ENCODE data around the gene GSTP1. TPM values are rescaled to one million over a fixed set of nuclear protein-coding genes. Genes with fewer than 3 reads are reported as not detected.

Gene GSTP1
- total RNA-seq, 2 experiments from 2014 or later: 398 to 403 TPM

DNA sequence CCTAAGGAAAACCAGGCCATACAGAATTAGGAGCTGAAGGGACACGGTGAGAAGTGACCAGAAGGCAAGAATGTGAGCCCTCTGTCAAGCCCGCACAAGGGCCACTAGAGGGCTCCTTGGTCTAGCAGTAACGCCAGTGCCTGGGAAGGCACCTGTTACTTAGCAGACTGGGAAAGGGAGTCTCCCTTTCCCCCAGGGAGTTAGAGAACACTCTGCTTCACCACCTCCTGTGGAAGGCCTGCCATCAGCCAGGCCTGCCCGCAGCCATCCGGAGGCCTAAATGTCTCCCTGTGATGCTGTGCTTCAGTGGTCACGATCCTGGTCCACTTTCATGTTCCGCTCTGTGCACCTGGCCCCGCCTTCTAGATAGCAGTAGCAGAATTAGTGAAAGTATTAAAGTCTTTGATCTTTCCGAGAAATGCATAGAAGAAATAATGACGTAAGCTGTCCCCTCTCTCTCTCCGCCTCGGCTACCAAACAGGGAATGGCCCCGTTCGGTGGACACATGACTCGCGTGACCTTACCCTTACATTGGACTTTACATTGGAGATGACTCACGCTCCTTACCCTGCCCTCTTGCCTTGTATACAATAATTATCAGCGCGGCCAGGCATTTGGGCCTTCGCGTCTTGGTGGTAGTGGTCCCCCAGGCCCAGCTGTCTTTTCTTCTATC is 10.7 kb upstream of the GSTP1 start:
- Mint-ChIP-seq H3K27me3 (ENCODE audit: low read depth) (peaks cover 8% of the 10 kb centered on the region), H3K36me3 (ENCODE audit: low read depth) (no peaks in the 10 kb centered on the region), H3K27ac (no peak overlapping the region), H3K9me3 (no peaks in the 10 kb centered on the region), H3K4me3 (no peak overlapping the region), H3K4me1 (ENCODE audit: low read depth) (no peaks in the 10 kb centered on the region)
- DNase-seq: peak; percentile 59
- intact Hi-C loops (cut with micrococcal nuclease): no loop called here
- CTCF ChIA-PET: interaction anchor here (0.6 to 2.0 kb wide), 6 partner anchors 10 to 87 kb away, joined by 3 to 10 read pairs (median 4); no protein-coding TSS in a partner anchor

DNA sequence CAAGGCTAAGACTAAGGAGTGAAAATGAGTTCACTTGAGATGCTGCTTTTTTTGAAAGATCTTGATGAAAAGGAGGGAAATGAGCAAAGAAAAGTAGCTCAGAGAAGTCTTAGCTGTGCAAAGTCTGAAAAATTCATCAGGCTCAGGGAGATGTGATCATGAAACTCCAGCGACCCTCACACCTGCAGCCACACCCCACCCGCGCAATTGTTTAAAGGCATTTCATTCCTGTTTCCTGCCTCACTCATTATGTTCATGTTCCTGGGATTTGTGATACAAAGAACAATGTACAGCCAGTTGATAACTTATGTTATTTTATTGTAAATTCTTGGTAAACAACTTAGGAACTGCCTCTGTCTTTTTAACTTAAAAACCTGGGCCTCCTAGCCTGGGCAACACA is 8.7 kb upstream of the GSTP1 start:
- Mint-ChIP-seq H3K4me3 (no peak overlapping the region), H3K4me1 (ENCODE audit: low read depth) (peaks cover 10% of the 10 kb centered on the region), H3K27ac (no peak overlapping the region), H3K9me3 (no peaks in the 10 kb centered on the region), H3K36me3 (ENCODE audit: low read depth) (no peaks in the 10 kb centered on the region), H3K27me3 (ENCODE audit: low read depth) (peaks cover 11% of the 10 kb centered on the region)
- no peak for DNase-seq
- CTCF ChIA-PET: interaction anchor here (0.6 to 2.0 kb wide), 3 partner anchors 8 to 523 kb away, joined by 3 to 5 read pairs (median 4); no protein-coding TSS in a partner anchor
- intact Hi-C loops (cut with micrococcal nuclease): no loop called here

DNA sequence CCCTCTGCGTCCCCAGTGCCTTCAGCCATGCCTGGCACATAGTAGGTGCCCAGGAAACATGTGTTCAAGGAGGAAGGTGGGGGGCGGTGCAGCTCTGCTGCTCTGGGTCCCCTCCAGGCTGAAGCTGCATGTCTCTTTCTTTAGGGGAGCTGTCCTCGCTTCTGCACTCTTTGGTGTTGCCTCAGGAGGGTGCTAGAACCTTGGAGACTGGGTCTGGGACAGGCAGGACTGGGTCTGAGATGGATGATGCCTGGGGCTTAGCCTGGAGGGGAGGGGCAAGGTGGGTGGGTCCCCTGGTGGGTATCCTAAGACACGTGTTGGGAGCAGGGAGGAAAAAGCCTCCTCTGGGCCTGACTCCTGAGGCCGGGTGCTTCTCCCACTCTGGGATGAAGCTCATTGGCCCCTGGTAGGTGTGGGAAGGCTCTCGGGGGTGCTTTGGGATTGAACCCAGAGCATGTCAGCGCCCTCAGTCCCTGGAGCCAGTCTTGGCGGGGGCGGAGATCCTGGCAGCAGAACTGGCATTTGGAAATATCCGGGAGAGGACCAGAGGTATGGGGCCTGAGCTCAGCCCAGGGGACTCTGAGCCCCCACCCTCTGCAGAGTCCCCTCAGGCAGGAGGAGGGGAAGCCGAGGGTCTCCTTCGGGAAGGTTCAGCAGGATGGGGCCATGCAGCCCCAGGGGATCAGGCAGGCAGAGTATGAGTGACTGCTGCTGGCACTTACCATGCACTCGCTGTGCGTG is 6.7 kb upstream of the GSTP1 start:
- peaks cover 12% of the 10 kb centered on the region for H3K4me1 Mint-ChIP-seq (ENCODE audit: low read depth)
- intact Hi-C loops (cut with micrococcal nuclease): loop anchor here (1.0 kb wide), 1 partner anchor 37 kb away; no protein-coding TSS in a partner anchor
- H3K27me3 Mint-ChIP-seq (ENCODE audit: low read depth): peaks cover 6% of the 10 kb centered on the region
- peak; percentile 25 for DNase-seq
- no peaks in the 10 kb centered on the region for H3K36me3 Mint-ChIP-seq (ENCODE audit: low read depth)
- H3K4me3 Mint-ChIP-seq: no peak overlapping the region
- no peaks in the 10 kb centered on the region for H3K9me3 Mint-ChIP-seq
- H3K27ac Mint-ChIP-seq: no peak overlapping the region
- CTCF ChIA-PET: interaction anchor here (0.8 kb wide), 1 partner anchor 294 kb away, joined by 3 read pairs; no protein-coding TSS in a partner anchor

DNA sequence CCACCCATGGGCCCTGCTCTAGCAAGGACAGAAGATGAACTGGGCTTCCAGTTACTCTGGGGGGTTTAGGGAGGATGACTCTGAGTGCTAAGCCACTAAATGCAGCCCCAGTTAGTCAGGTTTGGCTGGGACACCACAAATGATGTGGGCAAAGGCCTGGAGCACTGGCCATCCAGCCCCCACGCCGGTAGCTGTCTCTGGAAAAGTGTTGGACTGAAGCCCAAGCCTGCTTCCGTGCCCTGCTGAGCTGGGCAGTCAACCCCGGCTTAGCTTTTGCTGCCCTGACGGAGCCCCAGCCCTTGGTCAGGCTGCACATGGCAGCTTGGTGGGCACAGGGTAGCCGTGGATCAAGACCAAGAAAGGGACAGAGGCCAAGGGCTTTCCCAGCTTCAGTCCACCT is 5.7 kb upstream of the GSTP1 start:
- intact Hi-C loops (cut with micrococcal nuclease): no loop called here
- CTCF ChIA-PET: no interaction called here
- Mint-ChIP-seq H3K4me3 (no peak overlapping the region), H3K27ac (no peak overlapping the region), H3K4me1 (ENCODE audit: low read depth) (peaks cover 22% of the 10 kb centered on the region), H3K27me3 (ENCODE audit: low read depth) (peaks cover 6% of the 10 kb centered on the region), H3K36me3 (ENCODE audit: low read depth) (no peaks in the 10 kb centered on the region), H3K9me3 (no peaks in the 10 kb centered on the region)
- DNase-seq: no peak

DNA sequence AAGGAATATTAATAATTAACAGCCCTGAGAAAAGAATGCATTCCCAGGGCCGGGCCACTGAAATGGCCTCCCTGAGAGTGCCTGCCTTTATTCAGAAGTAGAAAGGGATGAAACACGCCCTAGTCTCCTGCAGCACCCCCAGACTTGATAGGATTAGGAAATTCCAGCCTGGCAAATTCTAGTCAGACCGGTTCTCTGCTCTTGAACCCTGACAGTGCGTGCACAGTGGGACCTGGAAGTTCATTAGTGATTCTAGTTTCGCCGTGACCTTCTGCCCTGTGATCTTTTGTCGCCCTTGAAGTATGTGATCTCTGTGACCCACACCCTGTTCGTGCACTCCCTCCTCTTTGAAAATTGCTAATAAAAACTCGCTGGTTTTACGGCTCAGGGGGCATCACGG is 2.1 kb upstream of the GSTP1 start:
- Mint-ChIP-seq H3K4me3 (no peak overlapping the region), H3K27me3 (ENCODE audit: low read depth) (peaks cover 3% of the 10 kb centered on the region), H3K27ac (no peak overlapping the region), H3K36me3 (ENCODE audit: low read depth) (peaks cover 16% of the 10 kb centered on the region), H3K4me1 (ENCODE audit: low read depth) (peaks cover 43% of the 10 kb centered on the region), H3K9me3 (no peaks in the 10 kb centered on the region)
- no peak for DNase-seq
- CTCF ChIA-PET: no interaction called here
- intact Hi-C loops (cut with micrococcal nuclease): loop anchor here (5.0 kb wide), 2 partner anchors 76 to 229 kb away; partner anchors contain the start of gene POLD4

DNA sequence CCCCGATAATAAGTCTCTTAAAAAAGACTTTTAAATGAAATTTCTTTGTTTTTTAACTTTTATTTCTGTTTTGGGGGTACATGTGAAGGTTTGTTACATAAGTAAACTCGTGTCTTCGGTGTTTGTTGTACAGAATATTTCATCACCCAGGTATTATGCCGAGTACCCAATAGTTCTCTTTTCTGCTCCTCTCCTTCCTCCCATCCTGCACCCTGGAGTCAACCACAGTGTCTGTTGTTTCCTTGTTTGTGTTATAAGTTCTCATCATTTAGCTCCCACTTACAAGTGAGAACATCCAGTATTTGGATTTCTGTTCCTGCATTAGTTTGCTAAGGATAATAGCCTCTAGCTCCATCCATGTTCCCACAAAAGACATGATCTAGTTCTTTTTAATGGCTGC is 1.6 kb upstream of the GSTP1 start:
- peaks cover 46% of the 10 kb centered on the region for H3K4me1 Mint-ChIP-seq (ENCODE audit: low read depth)

DNA sequence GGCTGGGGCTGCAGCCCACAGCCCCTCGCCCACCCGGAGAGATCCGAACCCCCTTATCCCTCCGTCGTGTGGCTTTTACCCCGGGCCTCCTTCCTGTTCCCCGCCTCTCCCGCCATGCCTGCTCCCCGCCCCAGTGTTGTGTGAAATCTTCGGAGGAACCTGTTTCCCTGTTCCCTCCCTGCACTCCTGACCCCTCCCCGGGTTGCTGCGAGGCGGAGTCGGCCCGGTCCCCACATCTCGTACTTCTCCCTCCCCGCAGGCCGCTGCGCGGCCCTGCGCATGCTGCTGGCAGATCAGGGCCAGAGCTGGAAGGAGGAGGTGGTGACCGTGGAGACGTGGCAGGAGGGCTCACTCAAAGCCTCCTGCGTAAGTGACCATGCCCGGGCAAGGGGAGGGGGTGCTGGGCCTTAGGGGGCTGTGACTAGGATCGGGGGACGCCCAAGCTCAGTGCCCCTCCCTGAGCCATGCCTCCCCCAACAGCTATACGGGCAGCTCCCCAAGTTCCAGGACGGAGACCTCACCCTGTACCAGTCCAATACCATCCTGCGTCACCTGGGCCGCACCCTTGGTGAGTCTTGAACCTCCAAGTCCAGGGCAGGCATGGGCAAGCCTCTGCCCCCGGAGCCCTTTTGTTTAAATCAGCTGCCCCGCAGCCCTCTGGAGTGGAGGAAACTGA is 731 bp downstream of the GSTP1 start:
- peak; percentile 58 for DNase-seq
- Mint-ChIP-seq H3K4me3 (peak overlapping the region; percentile 79), H3K27me3 (ENCODE audit: low read depth) (peaks cover 1% of the 10 kb centered on the region), H3K27ac (peak overlapping the region; percentile 72), H3K36me3 (ENCODE audit: low read depth) (peaks cover 26% of the 10 kb centered on the region), H3K9me3 (peaks cover 6% of the 10 kb centered on the region), H3K4me1 (ENCODE audit: low read depth) (peaks cover 43% of the 10 kb centered on the region)
- CTCF ChIA-PET: interaction anchor here (0.7 to 2.4 kb wide), 4 partner anchors 29 to 231 kb away, joined by 3 to 8 read pairs (median 3); partner anchors contain the start of gene POLD4
- intact Hi-C loops (cut with micrococcal nuclease): loop anchor here (5.0 kb wide), 2 partner anchors 73 to 232 kb away; partner anchors contain the start of gene POLD4

More for the DNA sequence above, 1.6 kb upstream of the GSTP1 start:
- H3K4me3 Mint-ChIP-seq: peak overlapping the region; percentile 73
- peaks cover 3% of the 10 kb centered on the region for H3K27me3 Mint-ChIP-seq (ENCODE audit: low read depth)
- intact Hi-C loops (cut with micrococcal nuclease): loop anchor here (2.0 to 5.0 kb wide), 4 partner anchors 33 to 230 kb away; partner anchors contain the start of genes CDK2AP2 and POLD4
- H3K27ac Mint-ChIP-seq: no peak overlapping the region
- DNase-seq: no peak
- peaks cover 3% of the 10 kb centered on the region for H3K9me3 Mint-ChIP-seq
- CTCF ChIA-PET: interaction anchor here (1.0 to 1.3 kb wide), 4 partner anchors 8 to 226 kb away, joined by 3 to 5 read pairs (median 4); no protein-coding TSS in a partner anchor
- H3K36me3 Mint-ChIP-seq (ENCODE audit: low read depth): peaks cover 21% of the 10 kb centered on the region

DNA sequence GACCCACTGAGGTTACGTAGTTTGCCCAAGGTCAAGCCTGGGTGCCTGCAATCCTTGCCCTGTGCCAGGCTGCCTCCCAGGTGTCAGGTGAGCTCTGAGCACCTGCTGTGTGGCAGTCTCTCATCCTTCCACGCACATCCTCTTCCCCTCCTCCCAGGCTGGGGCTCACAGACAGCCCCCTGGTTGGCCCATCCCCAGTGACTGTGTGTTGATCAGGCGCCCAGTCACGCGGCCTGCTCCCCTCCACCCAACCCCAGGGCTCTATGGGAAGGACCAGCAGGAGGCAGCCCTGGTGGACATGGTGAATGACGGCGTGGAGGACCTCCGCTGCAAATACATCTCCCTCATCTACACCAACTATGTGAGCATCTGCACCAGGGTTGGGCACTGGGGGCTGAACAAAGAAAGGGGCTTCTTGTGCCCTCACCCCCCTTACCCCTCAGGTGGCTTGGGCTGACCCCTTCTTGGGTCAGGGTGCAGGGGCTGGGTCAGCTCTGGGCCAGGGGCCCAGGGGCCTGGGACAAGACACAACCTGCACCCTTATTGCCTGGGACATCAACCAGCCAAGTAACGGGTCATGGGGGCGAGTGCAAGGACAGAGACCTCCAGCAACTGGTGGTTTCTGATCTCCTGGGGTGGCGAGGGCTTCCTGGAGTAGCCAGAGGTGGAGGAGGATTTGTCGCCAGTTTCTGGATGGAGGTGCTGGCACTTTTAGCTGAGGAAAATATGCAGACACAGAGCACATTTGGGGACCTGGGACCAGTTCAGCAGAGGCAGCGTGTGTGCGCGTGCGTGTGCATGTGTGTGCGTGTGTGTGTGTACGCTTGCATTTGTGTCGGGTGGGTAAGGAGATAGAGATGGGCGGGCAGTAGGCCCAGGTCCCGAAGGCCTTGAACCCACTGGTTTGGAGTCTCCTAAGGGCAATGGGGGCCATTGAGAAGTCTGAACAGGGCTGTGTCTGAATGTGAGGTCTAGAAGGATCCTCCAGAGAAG is 1.6 kb downstream of the GSTP1 start:
- CTCF ChIA-PET: interaction anchor here (0.7 to 2.4 kb wide), 3 partner anchors 28 to 229 kb away, joined by 3 to 8 read pairs (median 3); no protein-coding TSS in a partner anchor
- intact Hi-C loops (cut with micrococcal nuclease): loop anchor here (5.0 kb wide), 2 partner anchors 72 to 233 kb away; partner anchors contain the start of gene POLD4

DNA sequence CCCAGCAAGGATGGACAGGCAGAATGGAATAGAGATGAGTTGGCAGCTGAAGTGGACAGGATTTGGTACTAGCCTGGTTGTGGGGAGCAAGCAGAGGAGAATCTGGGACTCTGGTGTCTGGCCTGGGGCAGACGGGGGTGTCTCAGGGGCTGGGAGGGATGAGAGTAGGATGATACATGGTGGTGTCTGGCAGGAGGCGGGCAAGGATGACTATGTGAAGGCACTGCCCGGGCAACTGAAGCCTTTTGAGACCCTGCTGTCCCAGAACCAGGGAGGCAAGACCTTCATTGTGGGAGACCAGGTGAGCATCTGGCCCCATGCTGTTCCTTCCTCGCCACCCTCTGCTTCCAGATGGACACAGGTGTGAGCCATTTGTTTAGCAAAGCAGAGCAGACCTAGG is 2.3 kb downstream of the GSTP1 start:
- intact Hi-C loops (cut with micrococcal nuclease): no loop called here
- Mint-ChIP-seq H3K27ac (peak overlapping the region; percentile 55), H3K27me3 (ENCODE audit: low read depth) (no peaks in the 10 kb centered on the region), H3K9me3 (peaks cover 6% of the 10 kb centered on the region), H3K4me1 (ENCODE audit: low read depth) (peaks cover 35% of the 10 kb centered on the region), H3K36me3 (ENCODE audit: low read depth) (peaks cover 26% of the 10 kb centered on the region), H3K4me3 (no peak overlapping the region)
- CTCF ChIA-PET: interaction anchor here (0.7 kb wide), 1 partner anchor 331 kb away, joined by 3 read pairs; no protein-coding TSS in a partner anchor
- no peak for DNase-seq

More for the DNA sequence above, 1.6 kb downstream of the GSTP1 start:
- Mint-ChIP-seq H3K27me3 (ENCODE audit: low read depth) (no peaks in the 10 kb centered on the region), H3K27ac (peak overlapping the region; percentile 55), H3K4me1 (ENCODE audit: low read depth) (peaks cover 35% of the 10 kb centered on the region), H3K36me3 (ENCODE audit: low read depth) (peaks cover 26% of the 10 kb centered on the region), H3K4me3 (peak overlapping the region; percentile 79), H3K9me3 (peaks cover 6% of the 10 kb centered on the region)
- DNase-seq: no peak

DNA sequence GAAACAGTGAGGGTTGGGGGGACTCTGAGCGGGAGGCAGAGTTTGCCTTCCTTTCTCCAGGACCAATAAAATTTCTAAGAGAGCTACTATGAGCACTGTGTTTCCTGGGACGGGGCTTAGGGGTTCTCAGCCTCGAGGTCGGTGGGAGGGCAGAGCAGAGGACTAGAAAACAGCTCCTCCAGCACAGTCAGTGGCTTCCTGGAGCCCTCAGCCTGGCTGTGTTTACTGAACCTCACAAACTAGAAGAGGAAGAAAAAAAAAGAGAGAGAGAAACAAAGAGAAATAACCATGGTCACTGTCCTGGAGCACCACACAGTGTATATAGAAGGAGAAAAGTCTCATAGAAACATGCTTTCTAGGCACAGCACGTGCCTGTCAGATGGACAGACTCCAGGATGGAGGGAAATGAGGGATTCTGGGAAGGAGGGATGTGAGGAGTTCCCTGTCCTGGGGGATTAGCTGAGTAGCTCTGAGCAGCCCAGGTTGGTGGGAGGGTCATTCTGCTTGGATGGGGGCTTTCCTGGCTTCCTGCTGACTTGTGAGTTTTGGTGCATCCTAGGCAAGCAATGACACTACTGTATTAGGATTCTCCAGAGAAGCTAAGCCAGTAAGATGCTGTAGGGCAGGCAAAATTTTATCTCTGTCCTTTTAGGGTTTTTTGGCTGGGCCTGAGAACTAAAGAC is 3.1 kb downstream of the GSTP1 start:
- intact Hi-C loops (cut with micrococcal nuclease): no loop called here
- Mint-ChIP-seq H3K27me3 (ENCODE audit: low read depth) (no peaks in the 10 kb centered on the region), H3K27ac (no peak overlapping the region), H3K4me1 (ENCODE audit: low read depth) (peaks cover 35% of the 10 kb centered on the region), H3K9me3 (peaks cover 6% of the 10 kb centered on the region), H3K36me3 (ENCODE audit: low read depth) (peaks cover 26% of the 10 kb centered on the region), H3K4me3 (no peak overlapping the region)
- CTCF ChIA-PET: interaction anchor here (0.6 to 0.7 kb wide), 2 partner anchors 332 to 340 kb away, joined by 3 read pairs; no protein-coding TSS in a partner anchor
- DNase-seq: no peak

DNA sequence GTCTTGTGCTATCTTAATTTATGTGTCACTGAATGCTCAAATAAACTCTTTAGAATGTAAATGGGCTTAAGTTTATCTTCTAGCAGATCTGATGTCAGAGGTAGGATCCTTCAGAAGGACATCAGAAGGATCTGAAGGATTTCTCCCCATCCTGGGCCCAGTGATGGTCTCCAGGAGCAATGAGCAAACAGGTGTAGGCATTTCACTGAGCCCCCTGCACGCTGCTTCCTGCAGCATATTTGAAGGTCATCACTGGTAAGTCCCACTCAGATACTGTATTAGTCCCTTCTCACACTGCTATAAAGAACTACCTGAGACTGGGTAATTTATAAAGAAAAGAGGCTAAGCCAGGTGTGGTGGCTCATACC is 4.5 kb downstream of the GSTP1 start:
- intact Hi-C loops (cut with micrococcal nuclease): no loop called here
- H3K27ac Mint-ChIP-seq: no peak overlapping the region
- CTCF ChIA-PET: no interaction called here
- no peaks in the 10 kb centered on the region for H3K27me3 Mint-ChIP-seq (ENCODE audit: low read depth)
- no peak for DNase-seq
- H3K36me3 Mint-ChIP-seq (ENCODE audit: low read depth): peaks cover 26% of the 10 kb centered on the region
- H3K4me1 Mint-ChIP-seq (ENCODE audit: low read depth): peaks cover 24% of the 10 kb centered on the region
- peaks cover 6% of the 10 kb centered on the region for H3K9me3 Mint-ChIP-seq
- H3K4me3 Mint-ChIP-seq: no peak overlapping the region
